IPS-18a (cell line): ENCODE measurements around the gene XRCC4.

Experiments used
- H3K27ac ChIP-seq: one replicate; pipeline ENCODE4 v1.5.1; 2013; ENCODE audit warnings: low read length
- H3K27me3 ChIP-seq: one replicate; pipeline ENCODE4 v1.6.1; 2013; ENCODE audit warnings: mild to moderate bottlenecking, low read length; ENCODE audit not compliant: control insufficient read depth, insufficient read depth
- H3K36me3 ChIP-seq: one replicate; pipeline ENCODE4 v1.6.1; 2013; ENCODE audit warnings: low read depth, low read length; ENCODE audit not compliant: control insufficient read depth
- H3K4me1 ChIP-seq: one replicate; pipeline ENCODE4 v1.6.1; 2013; ENCODE audit warnings: low read depth, low read length; ENCODE audit not compliant: control insufficient read depth
- H3K4me3 ChIP-seq: one replicate; pipeline ENCODE4 v1.5.1; 2013; ENCODE audit warnings: low read length
- H3K9ac ChIP-seq: one replicate; pipeline ENCODE4 v1.6.1; 2013; ENCODE audit warnings: mild to moderate bottlenecking, low read length, moderate library complexity
- H3K9me3 ChIP-seq: one replicate; pipeline ENCODE4 v1.6.1; 2013; ENCODE audit warnings: low read depth, low read length; ENCODE audit not compliant: control insufficient read depth

XRCC4 gene

DNA sequence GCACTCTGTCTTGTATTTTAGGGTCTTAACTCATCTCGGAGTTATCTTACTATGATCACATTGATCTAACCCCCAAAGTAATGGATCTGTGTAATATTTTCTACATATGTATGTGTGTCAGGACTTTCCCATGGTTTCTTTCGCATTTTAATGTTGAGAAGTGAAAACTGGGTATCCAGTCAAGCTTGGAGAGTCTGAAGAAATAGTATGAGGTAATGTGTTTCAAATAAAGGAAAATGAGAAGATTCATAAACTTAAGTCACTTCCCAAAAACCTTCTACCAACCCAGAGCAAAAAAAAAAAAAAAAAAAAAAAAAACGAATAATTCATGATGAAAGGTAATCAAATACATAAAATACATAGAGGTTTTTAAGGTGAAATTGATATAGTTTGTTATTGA, 206.4 kb downstream of the XRCC4 start:
- Histone ChIP-seq H3K9ac (no peak overlapping the region), H3K4me3 (no peak overlapping the region), H3K27ac (no peak overlapping the region), H3K9me3 (no peaks in the 10 kb centered on the region), H3K27me3 (no peaks in the 10 kb centered on the region), H3K4me1 (no peaks in the 10 kb centered on the region), H3K36me3 (no peaks in the 10 kb centered on the region)

- H3K9ac ChIP-seq = no peak overlapping the region
- H3K36me3 ChIP-seq = no peaks in the 10 kb centered on the region
- no peak overlapping the region for H3K27ac ChIP-seq
- H3K4me3 ChIP-seq = no peak overlapping the region
- H3K27me3 ChIP-seq = no peaks in the 10 kb centered on the region
- H3K9me3 ChIP-seq = no peaks in the 10 kb centered on the region
- peaks cover 2% of the 10 kb centered on the region for H3K4me1 ChIP-seq
Observed at GRCh38 chr5:83285661-83286398, 208.5 kb downstream of the XRCC4 start.

DNA sequence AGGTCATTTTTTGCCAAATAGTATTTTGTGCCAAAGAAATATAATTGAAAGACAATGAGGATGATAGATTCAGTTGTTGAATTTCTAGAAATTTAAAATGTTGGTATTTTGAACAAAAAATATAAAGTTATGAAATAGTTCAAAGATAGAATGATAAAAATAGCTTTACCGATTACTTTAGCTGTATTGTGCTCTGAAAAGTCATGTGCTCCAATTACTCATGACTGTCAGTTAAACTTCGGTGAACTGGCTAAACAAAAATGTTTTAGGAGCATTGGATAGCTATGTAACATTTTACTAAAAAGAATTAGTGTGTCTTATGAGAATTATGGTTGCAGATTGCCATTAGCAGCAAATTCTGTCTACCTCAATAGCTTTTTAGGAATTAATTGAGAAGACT, 216.9 kb downstream of the XRCC4 start:
- Histone ChIP-seq H3K27ac (no peak overlapping the region), H3K27me3 (no peaks in the 10 kb centered on the region), H3K36me3 (no peaks in the 10 kb centered on the region), H3K9me3 (peaks cover 3% of the 10 kb centered on the region), H3K4me1 (peaks cover 2% of the 10 kb centered on the region), H3K4me3 (no peak overlapping the region), H3K9ac (no peak overlapping the region)

- no peaks in the 10 kb centered on the region for H3K4me1 ChIP-seq
- no peak overlapping the region for H3K27ac ChIP-seq
- no peak overlapping the region for H3K9ac ChIP-seq
- H3K36me3 ChIP-seq = no peaks in the 10 kb centered on the region
- H3K4me3 ChIP-seq = no peak overlapping the region
- H3K9me3 ChIP-seq = peaks cover 4% of the 10 kb centered on the region
- H3K27me3 ChIP-seq = no peaks in the 10 kb centered on the region
Observed at GRCh38 chr5:83299353-83299752, 222.0 kb downstream of the XRCC4 start.

GRCh38 chr5:83306572-83307241, 229.4 kb downstream of the XRCC4 start:
- H3K9me3 ChIP-seq = no peaks in the 10 kb centered on the region
- no peak overlapping the region for H3K4me3 ChIP-seq
- H3K27ac ChIP-seq = no peak overlapping the region
- H3K9ac ChIP-seq = no peak overlapping the region
- H3K36me3 ChIP-seq = no peaks in the 10 kb centered on the region
- H3K27me3 ChIP-seq = no peaks in the 10 kb centered on the region
- H3K4me1 ChIP-seq = no peaks in the 10 kb centered on the region

GRCh38 chr5:83312663-83313062, 235.3 kb downstream of the XRCC4 start:
- H3K4me3 ChIP-seq = no peak overlapping the region
- H3K27ac ChIP-seq = no peak overlapping the region
- H3K9ac ChIP-seq = no peak overlapping the region
- no peaks in the 10 kb centered on the region for H3K9me3 ChIP-seq
- H3K36me3 ChIP-seq = no peaks in the 10 kb centered on the region
- H3K27me3 ChIP-seq = no peaks in the 10 kb centered on the region
- no peaks in the 10 kb centered on the region for H3K4me1 ChIP-seq

DNA sequence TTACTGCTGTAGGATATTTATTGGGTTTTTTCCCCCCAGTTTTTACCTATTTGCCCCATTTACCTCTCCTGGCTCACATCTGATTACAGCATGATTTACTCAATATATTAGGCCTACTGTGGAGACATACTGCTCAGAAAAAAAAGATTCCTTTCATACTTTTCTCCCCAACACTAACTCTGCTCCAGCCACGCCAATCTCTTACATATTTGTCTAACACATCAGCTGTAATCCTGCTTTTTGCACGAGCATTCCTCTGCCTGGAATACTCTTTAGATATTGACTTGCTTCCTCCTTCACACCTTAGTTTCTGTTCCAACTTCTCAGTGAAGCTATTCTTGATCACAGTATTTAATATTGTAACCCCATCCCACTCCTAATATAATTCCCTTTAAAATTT, 236.1 kb downstream of the XRCC4 start:
- Histone ChIP-seq H3K9ac (no peak overlapping the region), H3K27ac (no peak overlapping the region), H3K9me3 (no peaks in the 10 kb centered on the region), H3K4me1 (no peaks in the 10 kb centered on the region), H3K4me3 (no peak overlapping the region), H3K36me3 (no peaks in the 10 kb centered on the region), H3K27me3 (no peaks in the 10 kb centered on the region)

DNA sequence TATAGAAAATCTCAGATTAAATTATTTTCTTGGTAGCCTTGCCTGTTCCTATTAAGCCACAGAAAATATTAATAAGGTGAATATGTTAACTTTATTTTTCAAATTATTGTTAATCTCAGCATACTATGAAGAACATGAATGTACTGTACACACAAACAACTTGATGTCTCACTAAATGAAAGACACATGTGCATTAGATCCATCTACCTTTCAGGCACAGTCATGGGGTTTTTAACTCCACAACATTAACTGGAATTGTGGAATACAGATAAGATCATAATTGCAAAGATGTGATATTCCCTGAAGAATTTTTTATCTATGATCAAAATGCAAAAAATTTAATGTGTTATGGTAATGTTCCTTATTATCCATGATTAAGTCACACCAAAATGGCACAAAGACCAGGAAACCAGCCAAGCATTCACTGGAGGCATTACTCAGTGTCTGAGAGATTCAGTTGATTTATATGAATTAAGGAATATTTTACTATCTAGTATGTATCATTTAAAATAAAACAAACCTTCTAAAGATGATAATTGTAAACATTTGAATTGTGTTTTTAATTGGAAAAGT, 244.2 kb downstream of the XRCC4 start:
- Histone ChIP-seq H3K27me3 (no peaks in the 10 kb centered on the region), H3K9ac (no peak overlapping the region), H3K36me3 (no peaks in the 10 kb centered on the region), H3K4me1 (no peaks in the 10 kb centered on the region), H3K27ac (no peak overlapping the region), H3K4me3 (no peak overlapping the region), H3K9me3 (no peaks in the 10 kb centered on the region)

- no peak overlapping the region for H3K27ac ChIP-seq
Observed at GRCh38 chr5:83322273-83322924, 245.1 kb downstream of the XRCC4 start.

DNA sequence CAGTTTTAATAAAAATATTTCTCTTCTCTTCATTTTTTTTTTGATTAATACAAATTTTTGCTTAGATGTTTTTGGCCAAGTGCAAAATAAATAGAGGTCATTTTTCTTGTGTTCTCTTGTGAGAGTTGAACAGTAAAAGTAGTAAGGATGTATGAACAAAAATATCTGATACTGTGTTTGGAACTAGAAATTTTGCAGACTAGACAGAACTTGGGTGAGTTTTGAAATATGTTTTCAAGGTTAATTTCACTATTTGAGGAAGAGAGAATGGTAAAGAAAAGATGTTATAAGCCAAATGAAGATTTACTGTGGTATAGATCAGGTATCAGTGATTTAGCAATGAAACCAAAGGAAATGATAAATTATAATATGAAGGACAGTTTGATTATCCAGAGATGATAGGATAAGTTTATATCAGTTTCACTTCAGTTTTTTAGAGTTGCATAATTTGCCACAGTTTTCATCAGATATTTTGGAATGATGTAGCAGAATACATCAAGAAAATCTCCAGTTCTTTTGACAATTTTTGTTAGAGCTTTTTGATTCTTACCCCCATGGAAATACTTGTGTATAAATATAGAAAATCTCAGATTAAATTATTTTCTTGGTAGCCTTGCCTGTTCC, 246.3 kb downstream of the XRCC4 start:
- Histone ChIP-seq H3K36me3 (no peaks in the 10 kb centered on the region), H3K4me3 (no peak overlapping the region)

More at GRCh38 chr5:83322273-83322924, 245.1 kb downstream of the XRCC4 start:
- H3K4me1 ChIP-seq = no peaks in the 10 kb centered on the region
- no peaks in the 10 kb centered on the region for H3K9me3 ChIP-seq
- H3K4me3 ChIP-seq = no peak overlapping the region
- no peak overlapping the region for H3K9ac ChIP-seq
- no peaks in the 10 kb centered on the region for H3K36me3 ChIP-seq
- H3K27me3 ChIP-seq = no peaks in the 10 kb centered on the region

GRCh38 chr5:83331842-83332241, 254.5 kb downstream of the XRCC4 start:
- no peak overlapping the region for H3K27ac ChIP-seq
- H3K36me3 ChIP-seq = no peaks in the 10 kb centered on the region
- no peak overlapping the region for H3K9ac ChIP-seq
- no peaks in the 10 kb centered on the region for H3K9me3 ChIP-seq
- no peak overlapping the region for H3K4me3 ChIP-seq
- H3K27me3 ChIP-seq = no peaks in the 10 kb centered on the region
- no peaks in the 10 kb centered on the region for H3K4me1 ChIP-seq

More for the DNA sequence above, 246.3 kb downstream of the XRCC4 start:
- Histone ChIP-seq H3K9me3 (no peaks in the 10 kb centered on the region), H3K4me1 (no peaks in the 10 kb centered on the region), H3K27ac (no peak overlapping the region), H3K9ac (no peak overlapping the region), H3K27me3 (no peaks in the 10 kb centered on the region)
